ENCODE data around the gene ZNF808.
"Not testable (repeated sequence)": the region's sequence is repeated elsewhere in the genome, so short reads cannot be mapped to it uniquely, and the experiment has no call there.

ZNF808 gene

GRCh38 chr19:52601974-52602366 is 74.5 kb downstream of the ZNF808 start:
- H3K36me3 ChIP-seq (ENCODE audit: insufficient read depth, low read depth, low read length); H3K4me1 ChIP-seq (ENCODE audit: insufficient read depth, low read length); H3K9me3 ChIP-seq (ENCODE audit: insufficient read depth, low read depth, low read length); H3K27ac ChIP-seq (ENCODE audit: low read length): not testable (repeated sequence)
- peaks cover 16% of the 10 kb centered on the region; the same call in 1 of the 2 replicates for H3K27me3 ChIP-seq (ENCODE audit: insufficient read depth, low read length)
- H3K4me3 ChIP-seq (ENCODE audit: low read length), result peak overlapping the region; percentile 95
- peak overlapping the region; percentile 78; the same call in 1 of the 2 replicates for H3K9ac ChIP-seq (ENCODE audit: low read depth, low read length)

GRCh38 chr19:52602941-52603340 is 75.5 kb downstream of the ZNF808 start:
- Histone ChIP-seq H3K9me3 (ENCODE audit: insufficient read depth, low read depth, low read length) (no peaks in the 10 kb centered on the region), H3K4me3 (ENCODE audit: low read length) (no peak overlapping the region), H3K4me1 (ENCODE audit: insufficient read depth, low read length) (peaks cover 4% of the 10 kb centered on the region; the same call in 1 of the 2 replicates), H3K36me3 (ENCODE audit: insufficient read depth, low read depth, low read length) (no peaks in the 10 kb centered on the region), H3K9ac (ENCODE audit: low read depth, low read length) (no peak overlapping the region), H3K27ac (ENCODE audit: low read length) (no peak overlapping the region), H3K27me3 (ENCODE audit: insufficient read depth, low read length) (peaks cover 16% of the 10 kb centered on the region; the same call in 1 of the 2 replicates)

- Histone ChIP-seq H3K9me3 (ENCODE audit: insufficient read depth, low read depth, low read length) (no peaks in the 10 kb centered on the region), H3K27me3 (ENCODE audit: insufficient read depth, low read length) (peaks cover 16% of the 10 kb centered on the region; the same call in 1 of the 2 replicates), H3K4me3 (ENCODE audit: low read length) (no peak overlapping the region), H3K27ac (ENCODE audit: low read length) (no peak overlapping the region), H3K4me1 (ENCODE audit: insufficient read depth, low read length) (peaks cover 4% of the 10 kb centered on the region; the same call in 1 of the 2 replicates), H3K36me3 (ENCODE audit: insufficient read depth, low read depth, low read length) (no peaks in the 10 kb centered on the region; the same call in 1 of the 2 replicates), H3K9ac (ENCODE audit: low read depth, low read length) (no peak overlapping the region)
Measured at GRCh38 chr19:52603558-52604207, 76.2 kb downstream of the ZNF808 start.
